GM23338 (cell line): Measurements from ENCODE around the gene GDF7. TPM values are rescaled to one million over a fixed set of nuclear protein-coding genes. Genes with fewer than 3 reads are reported as not detected.

Source experiments
- ATAC-seq: fragments of 200-7000 bp; cut with Tn5 transposase; 3 replicates; pipeline ENCODE4 v1.9.1; 2020
- DNase-seq: peaks from one replicate; pipeline ENCODE4 v3.0.0-alpha.2; 2015; ENCODE audit warnings: low spot score
- H2AFZ ChIP-seq: fragments of 200-600 bp; sonication (generic); 2 replicates; pipeline ENCODE4 v1.8.0; 2016; ENCODE audit warnings: antibody characterized with exemption, mild to moderate bottlenecking, moderate library complexity
- H3F3A ChIP-seq: fragments of 200-600 bp; sonication (generic); replicated peaks from 2 replicates; pipeline ENCODE4 v1.8.0; 2017; ENCODE audit warnings: antibody characterized with exemption, mixed run types, low read depth
- H3K27ac ChIP-seq: fragments of 200-600 bp; sonication (generic); 2 replicates; pipeline ENCODE4 v1.6.1; 2016; ENCODE audit warnings: low read depth
- H3K27me3 ChIP-seq: fragments of 200-600 bp; sonication (generic); 2 replicates; pipeline ENCODE4 v1.8.0; 2016; ENCODE audit warnings: mild to moderate bottlenecking, mixed run types, moderate library complexity; ENCODE audit not compliant: insufficient read depth
- H3K36me3 ChIP-seq: fragments of 200-600 bp; sonication (generic); 2 replicates; pipeline ENCODE4 v1.8.0; 2016; ENCODE audit warnings: mild to moderate bottlenecking; ENCODE audit not compliant: insufficient read depth
- H3K4me1 ChIP-seq: fragments of 200-600 bp; sonication (generic); 2 replicates; pipeline ENCODE4 v1.8.0; 2016; ENCODE audit warnings: mild to moderate bottlenecking, moderate library complexity; ENCODE audit not compliant: insufficient read depth
- H3K4me2 ChIP-seq: fragments of 200-600 bp; sonication (generic); 2 replicates; pipeline ENCODE4 v1.7.1; 2017; ENCODE audit warnings: mixed run types
- H3K4me3 ChIP-seq: fragments of 200-600 bp; sonication (generic); 2 replicates; pipeline ENCODE4 v1.6.1; 2016; ENCODE audit warnings: mixed run types
- H3K79me2 ChIP-seq: fragments of 200-600 bp; sonication (generic); replicated peaks from 2 replicates; pipeline ENCODE4 v1.8.0; 2017; ENCODE audit warnings: mild to moderate bottlenecking; ENCODE audit not compliant: insufficient read depth
- H3K9me2 ChIP-seq: fragments of 200-600 bp; sonication (generic); 2 replicates; pipeline ENCODE4 v1.8.0; 2017; ENCODE audit not compliant: insufficient read depth
- H4K20me1 ChIP-seq: fragments of 200-600 bp; sonication (generic); replicated peaks from 2 replicates; pipeline ENCODE4 v1.8.0; 2017; ENCODE audit warnings: mild to moderate bottlenecking; ENCODE audit not compliant: insufficient read depth
- H3K27ac Mint-ChIP-seq: 2 replicates; pipeline ENCODE4 v1.8.0; 2020; ENCODE audit warnings: inconsistent platforms, mild to moderate bottlenecking, moderate library complexity, mixed read lengths
- H3K27me3 Mint-ChIP-seq: 3 replicates; pipeline ENCODE4 v1.8.0; 2022; ENCODE audit warnings: low read depth, mild to moderate bottlenecking, moderate library complexity, mixed read lengths, inconsistent platforms; ENCODE audit not compliant: insufficient read depth, poor library complexity
- H3K36me3 Mint-ChIP-seq: 3 replicates; pipeline ENCODE4 v1.8.0; 2021; ENCODE audit warnings: low read depth, mild to moderate bottlenecking, inconsistent platforms, moderate library complexity, mixed read lengths
- H3K4me1 Mint-ChIP-seq: 3 replicates; pipeline ENCODE4 v1.8.0; 2020; ENCODE audit warnings: mild to moderate bottlenecking, inconsistent platforms, mixed read lengths
- H3K4me3 Mint-ChIP-seq: 3 replicates; pipeline ENCODE4 v1.8.0; 2021; ENCODE audit warnings: moderate library complexity, mild to moderate bottlenecking, inconsistent platforms, mixed read lengths
- H3K9me3 Mint-ChIP-seq: 3 replicates; pipeline ENCODE4 v1.8.0; 2020; ENCODE audit warnings: moderate library complexity, mild to moderate bottlenecking, inconsistent platforms, mixed read lengths
- CREB1 ChIP-seq: fragments of 250-450 bp; sonication (Bioruptor Pico); IDR thresholded peaks from 2 replicates; pipeline ENCODE4 v1.5.0; 2020; ENCODE audit warnings: low read depth, mild to moderate bottlenecking, moderate library complexity
- NANOG ChIP-seq: IDR thresholded peaks from 2 replicates; pipeline ENCODE4 v1.6.1; 2016; ENCODE audit warnings: antibody characterized with exemption, borderline replicate concordance
- POLR2AphosphoS5 ChIP-seq: IDR thresholded peaks from 2 replicates; pipeline ENCODE4 v1.6.1; 2016; ENCODE audit warnings: antibody characterized with exemption, low read depth
- REST ChIP-seq: IDR thresholded peaks from one replicate; pipeline ENCODE4 v1.6.1; 2018; ENCODE audit warnings: antibody characterized with exemption; ENCODE audit not compliant: unreplicated experiment
- STAT1 ChIP-seq: IDR thresholded peaks from one replicate; pipeline ENCODE4 v1.6.1; 2016; ENCODE audit warnings: antibody characterized with exemption; ENCODE audit not compliant: unreplicated experiment
- ZNF114 ChIP-seq: fragments of 250-450 bp; sonication (Bioruptor Pico); IDR thresholded peaks from 2 replicates; pipeline ENCODE4 v1.5.0; 2020; ENCODE audit warnings: mild to moderate bottlenecking, moderate library complexity
- polyA plus RNA-seq: library from polyadenylated mRNA; unstranded; fragments of >200 nt; fragmentation: Nextera tagmentation; extraction: Ambion mirVana; gene quantifications from 2 replicates; pipeline ENCODE4 v1.2.1, GENCODE V29; 2016
- total RNA-seq: library from RNA; depleted of rRNA; stranded (reverse); fragments of >200 nt; shearing (Covaris generic); gene quantifications from 2 replicates; pipeline ENCODE4 v1.2.3, GENCODE V29; 2014
- TF ChIP-seq, protein P1 (sequence below), 2 experiments: fragments of 200-600 bp in 1 of 2; sonication (generic) in 1 of 2; conservative IDR thresholded peaks; 2 replicates each; pipeline versions ENCODE4 v1.5.1 to v1.6.1; 2016 to 2017; ENCODE audit warnings: antibody characterized with exemption in 2 of 2, low read depth in 2 of 2, mild to moderate bottlenecking in 2 of 2, moderate library complexity in 1 of 2
- TF ChIP-seq, protein P2 (sequence below): IDR thresholded peaks from 2 replicates; pipeline ENCODE4 v1.6.1; 2016; ENCODE audit warnings: antibody characterized with exemption
- TF ChIP-seq, protein P3 (sequence below): fragments of 250-450 bp; sonication (Bioruptor Pico); IDR thresholded peaks from 2 replicates; pipeline ENCODE4 v1.5.0; 2020; ENCODE audit warnings: mild to moderate bottlenecking, moderate library complexity

Gene GDF7
- total and polyA plus RNA-seq, 2 experiments from 2014 or later = 0.19 to 0.52 TPM

GRCh38 chr2:20704886-20705285, 37.9 kb downstream of the GDF7 start (continued):
- TF ChIP-seq NANOG = no peak
- TF ChIP-seq, protein P1, sequence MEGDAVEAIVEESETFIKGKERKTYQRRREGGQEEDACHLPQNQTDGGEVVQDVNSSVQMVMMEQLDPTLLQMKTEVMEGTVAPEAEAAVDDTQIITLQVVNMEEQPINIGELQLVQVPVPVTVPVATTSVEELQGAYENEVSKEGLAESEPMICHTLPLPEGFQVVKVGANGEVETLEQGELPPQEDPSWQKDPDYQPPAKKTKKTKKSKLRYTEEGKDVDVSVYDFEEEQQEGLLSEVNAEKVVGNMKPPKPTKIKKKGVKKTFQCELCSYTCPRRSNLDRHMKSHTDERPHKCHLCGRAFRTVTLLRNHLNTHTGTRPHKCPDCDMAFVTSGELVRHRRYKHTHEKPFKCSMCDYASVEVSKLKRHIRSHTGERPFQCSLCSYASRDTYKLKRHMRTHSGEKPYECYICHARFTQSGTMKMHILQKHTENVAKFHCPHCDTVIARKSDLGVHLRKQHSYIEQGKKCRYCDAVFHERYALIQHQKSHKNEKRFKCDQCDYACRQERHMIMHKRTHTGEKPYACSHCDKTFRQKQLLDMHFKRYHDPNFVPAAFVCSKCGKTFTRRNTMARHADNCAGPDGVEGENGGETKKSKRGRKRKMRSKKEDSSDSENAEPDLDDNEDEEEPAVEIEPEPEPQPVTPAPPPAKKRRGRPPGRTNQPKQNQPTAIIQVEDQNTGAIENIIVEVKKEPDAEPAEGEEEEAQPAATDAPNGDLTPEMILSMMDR (conservative IDR thresholded peaks at IDR 0.05; ENCODE audit: low read depth in 2 of 2) = no peak

DNA sequence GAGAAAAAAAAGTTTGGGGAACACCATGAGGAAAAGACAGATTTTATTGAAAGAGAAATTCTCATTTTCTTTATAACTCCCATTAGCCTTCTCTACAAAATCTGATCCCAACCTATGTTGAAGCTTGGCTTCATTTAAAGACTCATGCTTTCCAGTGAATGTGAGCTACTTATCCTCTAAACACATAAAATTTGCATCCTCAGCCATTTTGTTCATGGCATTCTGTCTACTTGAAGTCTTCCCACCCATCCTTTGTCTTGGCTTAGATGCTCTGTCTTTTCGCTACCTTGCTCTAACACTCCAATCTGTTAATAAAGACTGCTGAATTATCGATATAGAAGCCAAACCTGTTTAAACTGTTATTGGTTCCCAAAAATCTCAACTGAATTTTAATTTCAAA, 39.3 kb downstream of the GDF7 start:
- Mint-ChIP-seq H3K9me3 (peaks cover 6% of the 10 kb centered on the region), H3K27ac (no peak overlapping the region; the same call in 1 of the 2 replicates), H3K4me1 (no peaks in the 10 kb centered on the region), H3K4me3 (no peak overlapping the region), H3K27me3 (no peaks in the 10 kb centered on the region), H3K36me3 (peaks cover 6% of the 10 kb centered on the region; the same call in 2 of the 3 replicates)
- H3K36me3 ChIP-seq = no peaks in the 10 kb centered on the region
- no peaks in the 10 kb centered on the region for H3F3A ChIP-seq
- ATAC-seq = no peak
- H3K79me2 ChIP-seq = no peaks in the 10 kb centered on the region; the same call in 1 of the 2 replicates
- DNase-seq = no peak
- H3K27me3 ChIP-seq = no peaks in the 10 kb centered on the region
- H2AFZ ChIP-seq = no peak overlapping the region
- 0 out of 2 replicates have a peak, but pooled peaks cover 3% of the 10 kb centered on the region for H3K9me2 ChIP-seq
- no peak overlapping the region for H3K27ac ChIP-seq
- H3K4me1 ChIP-seq = no peaks in the 10 kb centered on the region
- no peak overlapping the region for H3K4me3 ChIP-seq
- no peak overlapping the region for H3K4me2 ChIP-seq
- no peak for TF ChIP-seq ZNF114 (CRISPR knock-in tag)
- no peak for TF ChIP-seq POLR2AphosphoS5
- no peak for TF ChIP-seq NANOG
- TF ChIP-seq REST = no peak
- TF ChIP-seq, protein P2, sequence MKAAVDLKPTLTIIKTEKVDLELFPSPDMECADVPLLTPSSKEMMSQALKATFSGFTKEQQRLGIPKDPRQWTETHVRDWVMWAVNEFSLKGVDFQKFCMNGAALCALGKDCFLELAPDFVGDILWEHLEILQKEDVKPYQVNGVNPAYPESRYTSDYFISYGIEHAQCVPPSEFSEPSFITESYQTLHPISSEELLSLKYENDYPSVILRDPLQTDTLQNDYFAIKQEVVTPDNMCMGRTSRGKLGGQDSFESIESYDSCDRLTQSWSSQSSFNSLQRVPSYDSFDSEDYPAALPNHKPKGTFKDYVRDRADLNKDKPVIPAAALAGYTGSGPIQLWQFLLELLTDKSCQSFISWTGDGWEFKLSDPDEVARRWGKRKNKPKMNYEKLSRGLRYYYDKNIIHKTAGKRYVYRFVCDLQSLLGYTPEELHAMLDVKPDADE = no peak
- no peak for TF ChIP-seq STAT1
- no peak for TF ChIP-seq CREB1 (CRISPR knock-in tag)
- TF ChIP-seq, protein P3, sequence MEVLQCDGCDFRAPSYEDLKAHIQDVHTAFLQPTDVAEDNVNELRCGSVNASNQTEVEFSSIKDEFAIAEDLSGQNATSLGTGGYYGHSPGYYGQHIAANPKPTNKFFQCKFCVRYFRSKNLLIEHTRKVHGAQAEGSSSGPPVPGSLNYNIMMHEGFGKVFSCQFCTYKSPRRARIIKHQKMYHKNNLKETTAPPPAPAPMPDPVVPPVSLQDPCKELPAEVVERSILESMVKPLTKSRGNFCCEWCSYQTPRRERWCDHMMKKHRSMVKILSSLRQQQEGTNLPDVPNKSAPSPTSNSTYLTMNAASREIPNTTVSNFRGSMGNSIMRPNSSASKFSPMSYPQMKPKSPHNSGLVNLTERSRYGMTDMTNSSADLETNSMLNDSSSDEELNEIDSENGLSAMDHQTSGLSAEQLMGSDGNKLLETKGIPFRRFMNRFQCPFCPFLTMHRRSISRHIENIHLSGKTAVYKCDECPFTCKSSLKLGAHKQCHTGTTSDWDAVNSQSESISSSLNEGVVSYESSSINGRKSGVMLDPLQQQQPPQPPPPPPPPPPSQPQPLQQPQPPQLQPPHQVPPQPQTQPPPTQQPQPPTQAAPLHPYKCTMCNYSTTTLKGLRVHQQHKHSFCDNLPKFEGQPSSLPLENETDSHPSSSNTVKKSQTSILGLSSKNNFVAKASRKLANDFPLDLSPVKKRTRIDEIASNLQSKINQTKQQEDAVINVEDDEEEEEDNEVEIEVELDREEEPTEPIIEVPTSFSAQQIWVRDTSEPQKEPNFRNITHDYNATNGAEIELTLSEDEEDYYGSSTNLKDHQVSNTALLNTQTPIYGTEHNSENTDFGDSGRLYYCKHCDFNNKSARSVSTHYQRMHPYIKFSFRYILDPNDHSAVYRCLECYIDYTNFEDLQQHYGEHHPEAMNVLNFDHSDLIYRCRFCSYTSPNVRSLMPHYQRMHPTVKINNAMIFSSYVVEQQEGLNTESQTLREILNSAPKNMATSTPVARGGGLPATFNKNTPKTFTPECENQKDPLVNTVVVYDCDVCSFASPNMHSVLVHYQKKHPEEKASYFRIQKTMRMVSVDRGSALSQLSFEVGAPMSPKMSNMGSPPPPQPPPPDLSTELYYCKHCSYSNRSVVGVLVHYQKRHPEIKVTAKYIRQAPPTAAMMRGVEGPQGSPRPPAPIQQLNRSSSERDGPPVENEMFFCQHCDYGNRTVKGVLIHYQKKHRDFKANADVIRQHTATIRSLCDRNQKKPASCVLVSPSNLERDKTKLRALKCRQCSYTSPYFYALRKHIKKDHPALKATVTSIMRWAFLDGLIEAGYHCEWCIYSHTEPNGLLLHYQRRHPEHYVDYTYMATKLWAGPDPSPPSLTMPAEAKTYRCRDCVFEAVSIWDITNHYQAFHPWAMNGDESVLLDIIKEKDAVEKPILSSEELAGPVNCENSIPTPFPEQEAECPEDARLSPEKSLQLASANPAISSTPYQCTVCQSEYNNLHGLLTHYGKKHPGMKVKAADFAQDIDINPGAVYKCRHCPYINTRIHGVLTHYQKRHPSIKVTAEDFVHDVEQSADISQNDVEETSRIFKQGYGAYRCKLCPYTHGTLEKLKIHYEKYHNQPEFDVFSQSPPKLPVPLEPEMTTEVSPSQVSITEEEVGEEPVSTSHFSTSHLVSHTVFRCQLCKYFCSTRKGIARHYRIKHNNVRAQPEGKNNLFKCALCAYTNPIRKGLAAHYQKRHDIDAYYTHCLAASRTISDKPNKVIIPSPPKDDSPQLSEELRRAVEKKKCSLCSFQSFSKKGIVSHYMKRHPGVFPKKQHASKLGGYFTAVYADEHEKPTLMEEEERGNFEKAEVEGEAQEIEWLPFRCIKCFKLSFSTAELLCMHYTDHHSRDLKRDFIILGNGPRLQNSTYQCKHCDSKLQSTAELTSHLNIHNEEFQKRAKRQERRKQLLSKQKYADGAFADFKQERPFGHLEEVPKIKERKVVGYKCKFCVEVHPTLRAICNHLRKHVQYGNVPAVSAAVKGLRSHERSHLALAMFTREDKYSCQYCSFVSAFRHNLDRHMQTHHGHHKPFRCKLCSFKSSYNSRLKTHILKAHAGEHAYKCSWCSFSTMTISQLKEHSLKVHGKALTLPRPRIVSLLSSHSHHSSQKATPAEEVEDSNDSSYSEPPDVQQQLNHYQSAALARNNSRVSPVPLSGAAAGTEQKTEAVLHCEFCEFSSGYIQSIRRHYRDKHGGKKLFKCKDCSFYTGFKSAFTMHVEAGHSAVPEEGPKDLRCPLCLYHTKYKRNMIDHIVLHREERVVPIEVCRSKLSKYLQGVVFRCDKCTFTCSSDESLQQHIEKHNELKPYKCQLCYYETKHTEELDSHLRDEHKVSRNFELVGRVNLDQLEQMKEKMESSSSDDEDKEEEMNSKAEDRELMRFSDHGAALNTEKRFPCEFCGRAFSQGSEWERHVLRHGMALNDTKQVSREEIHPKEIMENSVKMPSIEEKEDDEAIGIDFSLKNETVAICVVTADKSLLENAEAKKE (CRISPR knock-in tag) = no peak
- TF ChIP-seq, protein P1 (conservative IDR thresholded peaks at IDR 0.05; ENCODE audit: low read depth in 2 of 2) = no peak
- no peaks in the 10 kb centered on the region; the same call in 1 of the 2 replicates for H4K20me1 ChIP-seq
